ENCODE results near the gene ARRB1. TPM values are rescaled to one million over a fixed set of nuclear protein-coding genes. Genes with fewer than 3 reads are reported as not detected.
A peak's percentile ranks its signal among the peaks of the same experiment; 100 is the strongest.

The ARRB1 gene
- total RNA-seq, 1 experiment from 2014 or later: 24.2 TPM

DNA sequence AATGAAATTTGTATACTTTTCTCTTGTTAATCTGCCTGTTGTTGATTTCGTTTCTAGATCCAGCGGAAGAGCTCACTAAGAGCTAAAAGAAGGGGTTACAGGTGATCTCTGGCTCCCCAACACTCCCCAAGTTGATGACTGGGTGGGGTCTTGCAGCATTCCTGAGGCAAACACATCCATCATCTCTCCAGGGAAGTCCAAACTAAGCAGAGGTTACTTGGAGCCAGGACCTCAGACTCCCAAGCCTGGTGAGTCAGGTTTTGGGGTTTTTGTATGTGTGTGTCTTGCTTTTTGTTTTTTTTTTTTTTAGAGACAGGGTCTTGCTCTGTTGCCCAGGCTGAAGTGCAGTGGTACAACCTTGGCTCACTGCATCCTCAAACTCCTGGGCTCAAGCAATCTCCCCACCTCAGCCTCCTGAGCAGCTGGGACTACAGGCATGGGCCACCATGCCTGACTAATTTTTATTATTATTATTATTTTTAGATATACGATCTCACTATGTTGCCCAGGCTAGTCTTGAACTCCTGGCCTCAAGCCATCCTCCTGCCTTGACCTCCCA, 36.4 kb upstream of the ARRB1 start:
- TF ChIP-seq ZFX (IDR thresholded peaks at IDR 0.05) (no peak), EGR1 (IDR thresholded peaks at IDR 0.05; ENCODE audit: low read depth) (no peak), ZNF274 (IDR thresholded peaks at IDR 0.05; ENCODE audit: low read depth, low read length) (no peak), CBX3 (IDR thresholded peaks at IDR 0.05; ENCODE audit: low read depth) (no peak), SIN3A (IDR thresholded peaks at IDR 0.05; ENCODE audit: low read depth) (no peak), RAD21 (IDR thresholded peaks at IDR 0.05; ENCODE audit: low read depth) (no peak), EZH2phosphoT487 (IDR thresholded peaks at IDR 0.05; ENCODE audit: borderline replicate concordance) (no peak)
- TF ChIP-seq, protein P1, sequence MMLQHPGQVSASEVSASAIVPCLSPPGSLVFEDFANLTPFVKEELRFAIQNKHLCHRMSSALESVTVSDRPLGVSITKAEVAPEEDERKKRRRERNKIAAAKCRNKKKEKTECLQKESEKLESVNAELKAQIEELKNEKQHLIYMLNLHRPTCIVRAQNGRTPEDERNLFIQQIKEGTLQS (IDR thresholded peaks at IDR 0.05): no peak
- Histone ChIP-seq H3K79me2 (ENCODE audit: insufficient read depth, low read length) (no peaks in the 10 kb centered on the region), H3K9ac (ENCODE audit: low read length) (no peak overlapping the region), H3K36me3 (ENCODE audit: control insufficient read depth in 1 of 2, insufficient read depth in 2 of 2, low read length in 2 of 2) (no peaks in the 10 kb centered on the region), H3K9me3 (ENCODE audit: control insufficient read depth in 1 of 2, insufficient read depth in 1 of 2, low read depth in 1 of 2, low read length in 2 of 2) (no peaks in the 10 kb centered on the region), H3K27ac (ENCODE audit: low read depth, low read length) (no peak overlapping the region; the same call in 1 of the 2 replicates), H3K27me3 (ENCODE audit: insufficient read depth, low read length) (no peaks in the 10 kb centered on the region), H3K4me2 (ENCODE audit: low read length) (no peak overlapping the region; the same call in 1 of the 2 replicates), H4K20me1 (ENCODE audit: insufficient read depth) (no peaks in the 10 kb centered on the region), H3K4me3 (replicated peaks in 1 of 2; ENCODE audit: low read depth in 1 of 2, low read length in 2 of 2) (no peak overlapping the region), H2AFZ (ENCODE audit: low read depth, low read length, poor library complexity, severe bottlenecking) (no peak overlapping the region), H3K9me2 (ENCODE audit: insufficient read depth) (no peaks in the 10 kb centered on the region), H3K4me1 (ENCODE audit: control insufficient read depth in 1 of 2, insufficient read depth in 2 of 2, low read length in 2 of 2) (peaks cover 23 to 52% of the 10 kb centered on the region in 2 experiments)
- DNase-seq (ENCODE audit: low read depth, low spot score) (no peak), ATAC-seq (no peak)
- ChIA-PET CTCF (interaction anchor here (0.9 to 7.1 kb wide), 10 partner anchors 12 to 247 kb away, joined by 3 to 57 read pairs (median 4); no protein-coding TSS in a partner anchor), RAD21 (ENCODE audit: low non-redundant PET in 1 of 2, low total read pairs in 2 of 2, uncharacterized antibody in 2 of 2, unreplicated experiment in 2 of 2) (interaction anchor here in 1 of 2 experiments (1.6 kb wide), 1 partner anchor 108 kb away, joined by 3 read pairs; no protein-coding TSS in a partner anchor), POLR2A (interaction anchor here (0.7 to 1.4 kb wide), 3 partner anchors 13 to 144 kb away, joined by 3 to 5 read pairs (median 5); no protein-coding TSS in a partner anchor)
- BruUV-seq (replicated peaks): no TSS peak
- intact Hi-C loops (cut with micrococcal nuclease): loop anchor here (1.0 to 5.0 kb wide), 3 partner anchors 59 to 479 kb away; no protein-coding TSS in a partner anchor

DNA sequence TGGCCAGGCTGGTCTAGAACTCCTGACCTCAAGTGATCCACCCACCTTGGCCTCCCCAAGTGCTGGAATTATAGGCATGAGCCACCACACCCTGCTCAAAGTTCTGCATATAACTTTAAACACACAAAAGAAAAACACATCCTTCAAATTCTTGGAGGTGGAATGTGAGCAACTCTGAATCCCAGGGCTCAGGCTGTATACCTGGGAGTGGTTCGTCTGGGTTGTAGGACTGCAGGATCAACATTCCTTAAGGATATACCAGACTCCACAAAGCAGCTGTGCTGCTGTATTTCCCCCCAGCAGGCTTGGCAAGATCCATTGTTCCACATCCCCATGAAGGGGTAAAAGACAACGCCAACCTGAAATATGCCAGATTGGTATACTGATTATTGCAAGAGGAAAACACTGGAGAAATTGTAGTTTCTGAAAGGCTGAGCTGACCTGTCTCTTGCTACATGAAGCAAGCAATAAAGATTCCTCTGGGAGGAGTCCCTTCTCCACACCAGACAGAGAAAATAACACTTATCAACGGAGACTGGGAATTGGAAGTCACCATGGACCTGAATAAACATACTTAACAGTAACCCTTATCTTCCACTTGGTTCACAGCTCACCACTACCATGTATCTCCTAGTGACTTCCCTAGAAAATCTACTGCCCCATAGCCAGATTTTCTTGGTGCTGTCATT, 35.6 kb upstream of the ARRB1 start:
- intact Hi-C loops (cut with micrococcal nuclease): loop anchor here (5.0 kb wide), 2 partner anchors 60 to 480 kb away; no protein-coding TSS in a partner anchor
- TF ChIP-seq EGR1 (IDR thresholded peaks at IDR 0.05; ENCODE audit: low read depth): no peak
- TF ChIP-seq, protein P1 (IDR thresholded peaks at IDR 0.05): no peak
- TF ChIP-seq SRF (IDR thresholded peaks at IDR 0.05; ENCODE audit: low read depth): no peak
- no peak for TF ChIP-seq YY1 (IDR thresholded peaks at IDR 0.05; ENCODE audit: extremely low read depth, insufficient replicate concordance, low read depth, low read length)
- TF ChIP-seq RAD21 (IDR thresholded peaks at IDR 0.05; ENCODE audit: low read depth): no peak
- TF ChIP-seq CEBPB (IDR thresholded peaks at IDR 0.05; ENCODE audit: low read depth): no peak
- no peak for TF ChIP-seq SIN3A (IDR thresholded peaks at IDR 0.05; ENCODE audit: low read depth)
- TF ChIP-seq TCF7L2 (IDR thresholded peaks at IDR 0.05; ENCODE audit: borderline replicate concordance, extremely low read depth, insufficient read depth, insufficient read length): no peak
- no peak for TF ChIP-seq POLR2A (IDR thresholded peaks at IDR 0.05; ENCODE audit: borderline replicate concordance, extremely low read depth, insufficient read depth, insufficient read length)
- no peak for TF ChIP-seq MAX (IDR thresholded peaks at IDR 0.05)
- TF ChIP-seq CBX3 (IDR thresholded peaks at IDR 0.05; ENCODE audit: low read depth): no peak
- no peak for TF ChIP-seq ZBTB33 (IDR thresholded peaks at IDR 0.05; ENCODE audit: extremely low read depth, insufficient replicate concordance, low read length)

More for the DNA sequence above, 35.6 kb upstream of the ARRB1 start:
- Histone ChIP-seq H3K36me3 (ENCODE audit: control insufficient read depth in 1 of 2, insufficient read depth in 2 of 2, low read length in 2 of 2) (no peaks in the 10 kb centered on the region), H3K4me1 (ENCODE audit: control insufficient read depth in 1 of 2, insufficient read depth in 2 of 2, low read length in 2 of 2) (peaks cover 23 to 51% of the 10 kb centered on the region in 2 experiments), H3K9me2 (ENCODE audit: insufficient read depth) (no peaks in the 10 kb centered on the region), H3K4me3 (replicated peaks in 1 of 2; ENCODE audit: low read depth in 1 of 2, low read length in 2 of 2) (no peak overlapping the region), H4K20me1 (ENCODE audit: insufficient read depth) (no peaks in the 10 kb centered on the region), H3K27me3 (ENCODE audit: insufficient read depth, low read length) (no peaks in the 10 kb centered on the region), H2AFZ (ENCODE audit: low read depth, low read length, poor library complexity, severe bottlenecking) (no peak overlapping the region), H3K4me2 (ENCODE audit: low read length) (peak overlapping the region; percentile 36), H3K9me3 (ENCODE audit: control insufficient read depth in 1 of 2, insufficient read depth in 1 of 2, low read depth in 1 of 2, low read length in 2 of 2) (no peaks in the 10 kb centered on the region), H3K9ac (ENCODE audit: low read length) (no peak overlapping the region), H3K79me2 (ENCODE audit: insufficient read depth, low read length) (no peaks in the 10 kb centered on the region), H3K27ac (ENCODE audit: low read depth, low read length) (no peak overlapping the region; the same call in 1 of the 2 replicates)
- no peak for DNase-seq (ENCODE audit: low read depth, low spot score)
- no peak for ATAC-seq
- ChIA-PET POLR2A (no interaction called here), CTCF (interaction anchor here (1.5 to 7.1 kb wide), 4 partner anchors 15 to 107 kb away, joined by 4 to 57 read pairs (median 4); no protein-coding TSS in a partner anchor), RAD21 (ENCODE audit: low non-redundant PET in 1 of 2, low total read pairs in 2 of 2, uncharacterized antibody in 2 of 2, unreplicated experiment in 2 of 2) (interaction anchor here in 1 of 2 experiments (1.0 kb wide), 1 partner anchor 107 kb away, joined by 3 read pairs; no protein-coding TSS in a partner anchor)
- BruUV-seq (replicated peaks): no TSS peak
